NCI-H446 (cell line): ENCODE results near the gene MACROD1.

Experiments
- DNase-seq, 2 experiments: peaks; one replicate each; lab custom pipeline; 2025; lab: John Stamatoyannopoulos, UW

The MACROD1 gene

DNA sequence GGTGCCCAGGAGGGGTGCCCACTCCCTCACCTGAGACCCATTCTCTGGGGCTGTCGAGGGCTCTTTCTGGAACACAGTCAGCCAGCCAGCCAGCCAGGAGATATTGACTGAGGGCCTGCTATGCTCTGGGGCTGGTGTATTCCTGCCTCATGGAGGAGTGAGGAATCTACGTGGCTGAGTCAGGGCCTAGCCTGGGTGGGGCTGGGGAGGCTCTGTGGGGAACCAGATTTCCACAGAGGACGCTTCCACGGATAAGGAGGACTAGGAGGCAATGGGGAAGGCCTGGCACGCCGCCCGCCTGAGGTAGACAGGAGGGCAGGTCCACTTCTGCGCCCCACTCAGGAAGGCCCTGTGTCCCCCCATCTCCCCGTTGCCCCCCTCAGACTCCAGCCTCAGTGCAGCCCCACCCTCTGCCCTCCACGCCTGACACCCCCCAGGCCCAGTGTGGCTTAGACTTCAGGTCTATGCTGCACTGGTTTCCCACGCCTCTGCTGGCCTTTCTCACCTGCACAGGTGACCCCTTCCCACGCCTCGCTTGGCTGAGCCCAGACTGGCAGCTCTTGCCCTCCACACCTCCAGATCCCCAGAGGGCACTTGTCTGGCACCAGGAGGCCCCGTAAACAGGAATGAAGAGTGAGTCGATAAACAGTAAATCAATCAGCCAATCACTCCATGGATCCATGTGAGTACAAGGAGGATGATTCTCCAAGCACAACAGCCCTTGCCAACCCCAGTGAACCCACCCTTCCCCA, 37.5 kb downstream of the MACROD1 start:
- no peak for DNase-seq

DNA sequence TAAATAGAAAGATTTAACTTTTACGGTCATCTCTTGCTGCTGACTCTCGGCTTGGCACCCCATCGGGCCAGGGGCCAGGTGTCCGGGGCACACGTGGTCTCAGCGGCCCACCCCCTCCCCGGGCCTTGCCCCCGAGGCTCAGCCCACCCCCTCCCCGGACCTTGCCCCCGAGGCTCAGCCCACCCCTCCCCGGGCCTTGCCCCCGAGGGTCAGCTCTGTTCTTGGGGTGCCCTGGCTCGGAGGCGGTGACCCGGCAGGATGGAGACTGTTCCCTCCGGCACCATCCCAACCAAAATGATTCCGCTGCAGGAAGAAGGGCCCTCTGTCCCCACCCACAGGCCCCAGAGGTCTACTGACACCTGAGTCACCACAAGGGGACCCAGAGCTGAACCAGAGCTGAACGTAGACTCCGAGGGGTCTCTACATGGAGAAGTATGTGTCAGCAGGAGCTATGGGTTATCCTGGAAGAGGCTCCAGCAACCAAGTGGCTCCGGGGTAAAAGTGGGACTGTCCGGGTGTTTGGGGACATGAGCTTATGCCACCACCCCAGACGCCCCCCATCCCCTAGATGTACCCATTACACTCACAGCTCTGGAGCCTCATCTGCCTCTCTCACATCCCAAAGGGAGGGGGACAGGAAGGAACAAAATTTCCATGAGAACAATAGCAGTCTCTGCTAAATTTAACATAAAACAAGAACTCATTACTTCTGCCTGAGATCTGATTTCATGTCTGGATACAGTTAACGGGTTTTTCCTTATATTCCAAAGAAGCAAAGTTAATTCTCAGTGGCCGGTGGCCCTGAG, 38.4 kb downstream of the MACROD1 start:
- DNase-seq: no peak

DNA sequence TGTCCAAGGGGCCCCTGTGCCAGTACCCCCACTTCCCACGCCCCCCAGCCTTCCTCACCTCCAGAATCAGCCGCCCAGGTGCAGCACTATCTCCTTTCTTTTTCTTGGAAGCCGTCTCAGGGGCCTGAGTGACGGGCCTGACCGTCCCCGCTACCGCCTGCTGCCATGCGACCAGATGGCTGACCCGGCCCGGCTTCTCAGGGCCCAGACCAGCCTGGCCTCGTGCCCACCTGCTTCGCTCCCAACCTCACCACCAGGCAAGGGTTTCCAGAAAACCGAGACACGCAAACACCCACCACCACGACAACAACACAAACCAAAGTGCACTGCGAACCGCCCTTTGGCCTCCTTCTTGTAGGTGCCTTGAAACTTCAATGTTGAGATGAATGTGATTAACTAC, 39.1 kb downstream of the MACROD1 start:
- no peak for DNase-seq

DNA sequence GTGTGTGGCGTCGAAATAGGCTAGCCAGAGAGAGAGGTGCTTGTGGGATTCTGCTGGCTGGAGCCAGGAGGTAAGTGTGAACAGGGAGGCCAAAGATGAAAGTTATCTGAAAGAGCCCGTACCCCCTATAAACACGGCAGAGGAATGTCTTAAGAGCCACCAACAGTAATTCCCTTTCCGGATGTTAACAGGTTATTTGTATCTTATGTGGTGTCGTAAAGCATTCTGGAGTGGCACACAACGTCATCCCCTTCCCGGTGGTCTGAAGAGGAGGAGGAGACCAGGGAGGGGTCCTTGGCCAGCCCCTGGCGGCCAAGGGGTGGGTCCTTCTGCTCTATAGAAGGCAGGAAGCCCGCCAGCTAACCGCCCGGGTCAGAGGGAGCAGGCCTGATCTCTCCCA, 39.5 kb downstream of the MACROD1 start:
- no peak for DNase-seq

DNA sequence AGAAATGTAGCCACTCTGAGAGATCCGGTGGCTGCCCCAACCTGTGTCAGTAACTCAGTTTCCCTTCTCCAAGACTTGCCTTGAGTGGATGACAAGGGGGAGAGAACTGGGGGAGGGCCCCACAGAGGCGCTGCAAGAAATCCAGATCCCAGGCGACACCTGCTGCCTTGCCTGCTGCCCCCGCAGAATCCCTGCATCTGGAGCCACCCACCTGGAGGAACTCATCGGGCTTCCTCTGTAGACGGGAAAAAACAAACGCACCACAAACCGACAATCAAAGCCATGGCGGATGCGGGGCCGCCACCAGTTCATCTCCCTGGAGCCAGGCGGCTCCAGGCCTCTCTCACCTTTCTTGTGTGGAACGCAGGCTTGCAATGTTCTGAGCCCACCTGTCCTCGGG, 40.2 kb downstream of the MACROD1 start:
- DNase-seq: no peak

DNA sequence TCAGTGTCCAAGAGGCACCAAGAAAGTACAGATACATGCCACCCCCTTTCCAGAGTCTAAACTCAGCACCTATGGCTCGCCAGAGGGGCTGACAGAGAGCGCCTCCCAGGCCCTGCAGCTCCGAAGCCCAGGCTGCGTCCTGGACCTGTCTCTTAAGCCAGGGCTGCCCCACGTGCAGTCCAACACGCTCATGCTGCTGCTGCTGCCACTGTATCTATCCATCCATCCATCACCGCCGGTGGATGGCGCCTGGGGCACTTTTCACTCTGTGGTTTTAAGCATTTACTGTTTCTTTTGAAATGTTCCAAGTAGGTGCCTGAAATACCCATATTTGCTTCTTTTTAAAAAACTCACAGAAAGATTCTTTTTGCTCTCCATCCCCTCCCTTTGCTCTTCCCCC, 41.8 kb downstream of the MACROD1 start:
- DNase-seq: peak in 1 of 2 experiments; percentile 40

DNA sequence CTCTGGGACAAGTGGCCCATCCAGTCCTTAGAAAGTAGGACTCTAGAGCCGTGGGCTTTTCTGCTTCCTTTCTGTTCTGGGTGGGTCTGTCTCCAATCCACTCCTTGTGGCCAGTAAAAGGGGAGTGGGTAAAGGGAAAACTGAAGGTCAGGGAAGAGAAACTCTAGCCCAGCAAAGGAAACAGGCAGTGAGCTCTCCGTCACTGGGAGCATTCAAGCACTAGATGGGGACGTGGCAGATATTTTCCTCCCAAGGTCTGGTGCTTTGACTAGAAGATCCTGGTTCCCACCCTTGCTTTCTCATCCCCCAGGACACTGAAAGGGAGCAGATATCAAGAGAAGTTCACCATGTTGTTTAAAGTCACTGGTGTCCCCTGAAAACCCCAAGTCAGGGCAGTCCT, 42.2 kb downstream of the MACROD1 start:
- DNase-seq: no peak

DNA sequence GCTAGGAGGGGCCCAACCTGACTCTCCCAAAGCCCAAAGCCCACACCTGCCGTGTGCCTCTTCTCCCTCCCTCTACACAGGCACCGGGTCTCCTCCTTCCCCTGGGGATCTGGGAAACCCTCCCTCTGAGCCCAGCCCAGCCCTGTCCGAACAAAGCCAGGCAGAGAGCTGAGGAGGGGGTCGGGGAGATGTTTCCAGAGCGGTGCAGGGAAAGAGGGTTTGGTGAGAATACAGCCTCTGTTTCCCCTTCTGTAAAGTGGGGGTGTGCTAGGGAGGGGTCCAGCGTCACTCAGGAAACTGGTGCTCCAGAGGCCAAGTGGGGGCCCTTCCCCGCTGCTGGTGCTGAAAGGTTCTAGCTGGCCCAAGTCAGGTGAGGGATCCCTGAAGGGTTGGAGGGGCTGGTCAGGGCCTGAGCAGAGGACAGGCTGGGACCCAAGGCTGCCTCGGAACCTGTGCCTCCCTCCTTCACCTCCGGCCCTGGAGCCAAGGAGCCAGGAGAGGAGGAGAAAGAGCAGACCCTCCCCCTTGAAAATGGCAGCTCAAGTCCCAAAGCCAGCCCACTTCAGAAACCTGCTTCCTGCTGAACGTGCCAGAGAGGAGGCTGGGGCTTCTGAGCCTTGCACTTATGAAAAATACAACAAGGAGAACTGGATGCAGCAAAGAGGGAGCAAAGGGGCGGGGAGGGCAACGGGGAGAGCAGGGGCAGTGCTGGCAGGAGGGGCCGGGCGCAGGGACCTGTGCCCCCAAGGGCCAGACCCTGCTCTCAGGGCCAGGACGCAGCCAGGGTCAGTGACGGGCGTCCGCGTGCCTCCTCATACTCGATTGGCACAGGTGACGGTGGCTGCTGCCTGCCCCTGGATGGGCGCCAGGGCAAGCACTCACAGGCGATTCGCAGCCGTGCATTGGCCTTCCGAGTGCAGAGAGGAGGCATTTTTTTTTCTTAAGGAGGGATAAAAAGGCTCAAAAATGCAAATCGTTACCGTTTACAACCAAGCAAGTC, 43.2 kb downstream of the MACROD1 start:
- DNase-seq: peak in 1 of 2 experiments; percentile 73

DNA sequence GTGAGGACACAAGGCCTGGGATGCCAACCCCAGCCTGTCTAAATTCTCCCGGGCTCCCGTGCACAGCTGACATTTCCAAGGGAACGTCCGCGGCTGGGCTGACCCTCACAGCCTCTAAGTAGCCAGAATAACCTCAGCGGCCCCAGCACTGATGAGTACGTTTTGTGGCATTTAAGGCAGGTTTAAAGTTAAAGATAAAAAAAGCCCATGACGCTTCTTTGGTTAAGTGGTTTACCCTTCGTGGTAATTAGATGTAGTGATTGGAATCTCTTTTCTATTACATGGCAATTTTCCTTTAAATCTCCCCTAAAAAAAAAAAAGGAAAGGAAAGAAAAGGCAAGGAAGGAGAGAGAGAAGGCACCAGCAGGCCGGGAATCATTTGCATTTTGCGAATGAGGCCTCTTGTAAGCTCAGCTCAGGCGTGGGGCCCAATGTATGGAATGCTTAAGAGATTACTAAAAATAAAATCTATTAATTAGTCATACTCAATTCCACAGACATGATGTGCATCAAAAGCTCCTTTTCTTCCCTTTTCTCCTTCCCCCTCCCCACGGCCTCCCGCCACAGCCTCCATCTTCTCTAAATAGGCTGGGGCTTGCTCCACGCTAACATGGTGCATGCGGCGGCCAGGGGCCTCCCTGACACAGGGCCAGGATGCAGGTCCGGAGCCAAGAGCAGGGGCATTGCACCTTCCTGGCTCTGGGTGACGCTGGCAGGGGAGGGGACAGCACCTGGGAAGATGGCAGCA, 44.1 kb downstream of the MACROD1 start:
- no peak for DNase-seq

DNA sequence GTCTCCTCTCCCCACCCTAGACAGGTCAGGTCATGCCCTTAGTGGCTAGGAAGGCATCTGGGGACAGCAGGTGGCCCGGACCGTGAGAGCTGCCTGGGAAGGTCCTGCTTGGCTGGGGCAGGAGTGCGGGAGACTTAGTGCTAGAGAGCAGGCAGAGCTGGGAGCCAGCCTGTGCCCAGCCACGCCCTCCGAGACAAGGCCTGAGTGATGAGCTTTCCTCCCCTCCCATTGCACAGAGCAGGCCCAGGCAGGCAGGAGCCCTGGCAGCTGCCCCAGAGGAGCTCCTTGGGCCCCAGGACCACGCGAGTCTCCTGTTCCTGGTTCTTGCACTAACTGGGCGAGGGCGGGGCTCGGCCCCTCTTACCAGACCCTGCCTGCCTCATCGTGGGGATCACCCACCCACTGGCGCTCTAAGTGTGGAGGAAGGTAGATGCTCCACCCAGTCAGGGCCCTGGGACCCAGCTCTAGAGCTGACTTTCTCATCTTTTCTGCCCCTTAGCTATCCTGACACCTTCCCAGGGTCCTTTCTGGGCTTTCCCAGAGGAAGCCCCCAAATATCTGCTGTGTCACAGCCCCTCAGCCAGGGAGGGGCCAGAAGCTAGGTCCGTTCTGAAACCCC, 44.9 kb downstream of the MACROD1 start:
- DNase-seq: peak; percentile 87 to 89

DNA sequence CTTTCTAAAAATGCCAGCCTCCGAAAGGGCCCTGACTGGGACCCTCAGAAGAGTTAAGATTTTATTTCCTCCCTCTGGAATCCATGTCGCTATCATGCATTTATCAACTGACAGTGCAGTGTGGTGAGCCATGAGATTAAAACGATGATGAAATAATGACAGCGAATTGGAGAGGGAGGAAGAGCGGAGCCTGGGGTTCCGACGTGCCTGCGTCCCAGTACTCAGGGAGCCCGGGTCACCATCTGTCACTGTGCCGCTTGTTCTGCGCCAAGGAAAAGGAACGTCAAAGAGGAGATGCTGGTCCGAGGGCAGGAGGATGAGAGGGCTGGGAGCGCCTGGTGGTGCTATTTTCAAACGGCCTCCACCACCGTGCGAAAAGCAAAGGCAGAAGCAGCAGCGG, 46.2 kb downstream of the MACROD1 start:
- DNase-seq: no peak

DNA sequence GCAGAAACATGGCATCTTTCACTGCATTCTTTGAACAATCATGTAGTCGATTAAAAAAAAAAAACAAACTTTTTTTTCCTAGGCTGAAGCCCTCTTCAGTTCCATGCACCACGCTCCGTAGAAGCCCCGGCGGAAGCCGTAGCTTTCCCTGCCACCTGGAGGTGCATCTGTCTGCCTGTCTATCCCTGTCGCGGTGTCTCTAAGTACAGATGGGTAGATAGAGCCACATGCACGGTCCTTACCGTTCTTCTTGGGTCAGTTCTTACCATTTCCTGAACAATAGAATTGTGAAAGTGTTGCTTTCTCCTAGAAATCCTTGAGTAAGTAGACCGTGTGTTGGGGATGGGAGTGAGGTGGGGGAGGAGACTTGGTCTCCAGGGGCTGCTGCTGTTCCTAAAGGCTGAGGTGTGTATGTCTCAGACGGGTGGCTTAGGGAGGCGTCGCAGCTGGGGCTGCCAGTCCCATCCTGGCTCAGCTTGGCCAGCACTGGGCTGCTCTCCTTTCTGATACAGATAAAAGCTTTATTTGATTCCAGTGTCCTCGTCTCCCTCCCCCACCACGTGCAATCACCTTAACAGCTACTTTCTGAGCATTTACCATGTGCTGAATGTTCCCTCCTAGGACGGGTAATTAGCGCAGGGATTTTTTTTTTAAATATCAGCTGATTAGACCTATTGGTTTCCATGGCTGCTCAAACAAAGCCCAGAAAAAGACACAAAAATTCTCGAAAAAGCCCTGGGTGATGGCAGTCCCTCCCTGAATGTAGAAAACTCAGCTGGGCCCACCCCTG, 46.8 kb downstream of the MACROD1 start:
- DNase-seq: no peak

DNA sequence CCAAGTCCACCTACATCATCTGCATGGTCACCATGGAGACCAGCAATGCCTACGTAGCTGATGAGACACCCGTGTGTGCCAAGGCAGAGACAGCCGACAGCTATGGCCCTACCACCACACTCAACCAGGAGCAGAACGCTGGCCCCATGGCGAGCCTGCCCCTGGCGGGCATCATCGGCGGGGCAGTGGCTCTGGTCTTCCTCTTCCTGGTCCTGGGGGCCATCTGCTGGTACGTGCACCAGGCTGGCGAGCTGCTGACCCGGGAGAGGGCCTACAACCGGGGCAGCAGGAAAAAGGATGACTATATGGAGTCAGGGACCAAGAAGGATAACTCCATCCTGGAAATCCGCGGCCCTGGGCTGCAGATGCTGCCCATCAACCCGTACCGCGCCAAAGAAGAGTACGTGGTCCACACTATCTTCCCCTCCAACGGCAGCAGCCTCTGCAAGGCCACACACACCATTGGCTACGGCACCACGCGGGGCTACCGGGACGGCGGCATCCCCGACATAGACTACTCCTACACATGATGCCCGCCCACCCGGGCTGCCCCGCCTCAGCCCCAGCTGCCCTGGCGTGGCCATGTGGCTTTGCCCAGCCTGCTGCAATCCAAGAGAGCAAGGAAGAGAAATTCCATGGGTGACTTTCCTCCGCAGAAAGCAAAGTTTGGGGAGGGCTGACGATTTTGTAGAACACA, 48.0 kb downstream of the MACROD1 start:
- DNase-seq: no peak

DNA sequence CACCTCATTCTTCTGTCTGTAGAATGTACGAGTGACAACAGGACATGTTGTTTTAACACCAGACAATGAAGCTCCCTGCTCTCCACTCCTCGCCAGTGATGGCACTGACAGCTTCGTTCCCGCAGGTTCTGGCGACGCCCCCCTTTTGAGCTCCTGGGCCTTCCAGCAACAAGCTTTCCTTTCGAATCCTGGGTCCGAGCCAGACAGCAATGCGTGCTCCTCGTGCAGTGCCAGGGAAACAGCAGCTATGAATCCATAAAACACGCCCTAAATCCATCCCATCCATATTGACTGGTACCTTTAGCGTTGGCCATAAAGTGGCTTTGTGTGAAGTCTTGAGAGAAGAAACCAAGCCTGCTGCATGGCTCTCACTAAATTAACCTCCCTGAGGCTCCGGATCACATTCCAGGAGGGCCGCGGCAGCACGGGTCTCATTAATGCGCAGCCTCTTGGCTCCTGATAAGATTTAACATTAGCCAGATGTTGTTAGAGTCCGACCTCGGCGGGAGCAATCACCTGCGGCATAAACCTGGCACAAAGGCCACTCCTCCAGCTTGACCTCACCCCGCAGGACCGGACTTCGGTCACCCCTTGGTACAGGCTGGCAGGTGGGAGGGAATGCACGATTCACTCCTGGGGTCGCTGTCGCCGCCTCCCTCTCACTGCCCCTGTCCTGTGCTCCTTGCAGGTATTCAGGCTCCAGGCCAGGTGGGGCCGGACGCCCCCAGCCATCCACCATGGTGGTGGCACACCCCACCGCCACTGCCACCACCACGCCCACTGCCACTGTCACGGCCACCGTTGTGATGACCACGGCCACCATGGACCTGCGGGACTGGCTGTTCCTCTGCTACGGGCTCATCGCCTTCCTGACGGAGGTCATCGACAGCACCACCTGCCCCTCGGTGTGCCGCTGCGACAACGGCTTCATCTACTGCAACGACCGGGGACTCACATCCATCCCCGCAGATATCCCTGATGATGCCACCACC, 50.1 kb downstream of the MACROD1 start:
- DNase-seq: no peak

DNA sequence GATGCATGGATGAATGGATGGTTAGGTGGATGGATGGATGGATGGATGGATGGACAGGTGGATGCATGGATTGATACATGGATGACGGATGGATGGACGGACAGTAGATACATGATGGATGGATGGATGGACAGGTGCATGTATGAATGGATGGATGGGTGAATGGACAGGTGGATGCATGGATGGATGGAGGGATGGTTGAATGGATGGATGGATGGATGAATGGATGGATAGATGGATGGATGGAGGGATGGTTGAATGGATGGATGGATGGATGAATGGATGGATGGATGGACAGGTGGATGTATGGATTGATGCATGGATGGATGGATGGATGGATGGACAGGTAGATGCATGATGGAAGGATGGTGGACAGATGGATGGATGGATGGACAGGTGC, 51.7 kb downstream of the MACROD1 start:
- no peak for DNase-seq

DNA sequence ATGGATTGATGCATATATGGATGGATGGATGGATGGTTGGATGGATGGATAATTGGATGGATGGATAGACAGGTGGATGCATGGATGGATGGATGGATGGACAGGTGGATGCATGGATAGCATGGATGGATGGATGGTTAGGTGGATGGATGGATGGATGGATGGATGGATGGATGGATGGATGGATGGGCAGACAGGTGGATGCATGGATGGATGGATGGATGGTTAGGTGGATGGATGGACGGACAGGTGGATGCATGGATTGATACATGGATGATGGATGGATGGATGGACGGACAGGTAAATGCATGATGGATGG, 52.5 kb downstream of the MACROD1 start:
- no peak for DNase-seq

DNA sequence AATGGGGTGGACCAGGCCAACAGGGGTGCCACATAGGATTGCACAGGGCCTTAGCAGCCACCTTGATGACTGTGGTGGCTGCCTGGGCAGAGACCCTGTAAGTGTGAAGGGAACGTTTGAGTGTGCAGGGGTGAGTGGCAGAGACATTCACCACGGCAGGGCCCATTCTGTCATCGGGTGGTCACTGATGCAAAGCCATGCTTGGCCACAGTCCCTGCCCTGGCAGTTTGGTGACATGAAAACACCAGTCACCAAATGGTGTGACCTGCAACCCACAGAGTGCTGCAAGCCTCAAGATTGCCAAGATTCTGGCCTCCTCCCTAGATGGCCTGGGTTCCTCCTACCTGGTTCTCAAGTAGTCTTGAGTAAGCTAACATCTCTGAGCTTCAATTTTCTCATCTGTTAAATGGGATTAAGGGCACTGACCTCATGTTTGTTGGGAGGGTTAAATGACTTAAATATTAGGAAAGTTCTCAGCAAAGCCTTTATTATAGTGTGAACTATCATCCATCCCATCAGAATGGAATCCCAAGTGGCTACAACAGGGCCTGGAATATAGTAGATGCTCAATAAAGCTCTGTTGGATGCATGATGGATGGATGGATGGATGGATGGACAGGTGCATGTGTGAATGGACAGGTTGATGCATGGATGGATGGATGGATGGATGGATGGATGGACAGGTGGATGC, 53.0 kb downstream of the MACROD1 start:
- no peak for DNase-seq
